K562 (cell line): Measurements from ENCODE around the gene RNASE8. TPM values are rescaled to one million over a fixed set of nuclear protein-coding genes. Genes with fewer than 3 reads are reported as not detected.

ENCODE experiments used
- ATAC-seq: fragments of 200-7000 bp; cut with Tn5 transposase; 3 replicates; pipeline ENCODE4 v1.9.1; 2020; ENCODE audit warnings: moderate library complexity
- BruUV-seq: library from RNA; stranded (reverse); fragments of 400-500 nt; replicated peaks from 2 replicates; lab custom pipeline; 2021; lab: Mats Ljungman, UMichigan
- CTCF ChIA-PET: fragments of 300-600 bp; formaldehyde crosslinking; extraction: SDS; loops from one replicate; lab custom pipeline; 2021; ENCODE audit warnings: low intra/inter-chr PET ratio; lab: Yijun Ruan, JAX
- POLR2A ChIA-PET: fragments of 300-600, 350-650 bp; sonication (Branson Sonifier 250); formaldehyde crosslinking; extraction: SDS; loops from one replicate; lab custom pipeline; 2021; ENCODE audit warnings: antibody characterized with exemption, inconsistent platforms; lab: Yijun Ruan, JAX
- DNase-seq, 4 experiments: peaks; one replicate each; pipeline versions ENCODE4 v3.0.0 to v3.0.0-alpha.2; 2011 to 2018; ENCODE audit warnings: low spot score in 3 of 4, mixed read lengths in 3 of 4; ENCODE audit errors: extremely low read depth in 1 of 4
- FAIRE-seq: peaks from 2 replicates; lab custom pipeline; 2011; peaks lifted over from hg19 to GRCh38; lab: Jason Lieb, UNC
- H2AFZ ChIP-seq: 2 replicates; pipeline ENCODE4 v1.6.0; 2011; ENCODE audit warnings: low read depth, low read length, control low read depth, inconsistent platforms
- H3K27ac ChIP-seq: fragments of 200-600 bp; 3 replicates; pipeline ENCODE4 v1.8.0; 2011; ENCODE audit warnings: low read depth, mild to moderate bottlenecking, control low read depth, inconsistent platforms, low read length, moderate library complexity, mixed read lengths; ENCODE audit errors: extremely low read depth
- H3K27me3 ChIP-seq, 2 experiments: fragments of 300-600 bp in 1 of 2; 2 replicates in 1 of 2; 3 replicates in 1 of 2; pipeline versions ENCODE4 v1.6.0 to v1.8.0; 2011; ENCODE audit warnings: inconsistent platforms in 2 of 2, low read length in 2 of 2, mild to moderate bottlenecking in 1 of 2, mixed read lengths in 1 of 2, moderate library complexity in 1 of 2; ENCODE audit not compliant: control insufficient read depth in 2 of 2, insufficient read depth in 2 of 2
- H3K36me3 ChIP-seq: fragments of 300-600 bp; 3 replicates; pipeline ENCODE4 v1.8.0; 2011; ENCODE audit warnings: mild to moderate bottlenecking, low read length, inconsistent platforms; ENCODE audit not compliant: control insufficient read depth, insufficient read depth
- H3K4me1 ChIP-seq, 2 experiments: fragments of 200-600 bp in 1 of 2; replicated peaks in 1 of 2; 2 replicates in 1 of 2; 3 replicates in 1 of 2; pipeline versions ENCODE4 v1.5.1 to v1.8.0; 2011; ENCODE audit warnings: inconsistent platforms in 2 of 2, low read length in 2 of 2, mild to moderate bottlenecking in 1 of 2, mixed read lengths in 1 of 2, moderate library complexity in 1 of 2; ENCODE audit not compliant: control insufficient read depth in 2 of 2, insufficient read depth in 2 of 2
- H3K4me2 ChIP-seq: 2 replicates; pipeline ENCODE4 v1.6.1; 2011; ENCODE audit warnings: low read length, control low read depth, inconsistent platforms, mixed read lengths; ENCODE audit not compliant: insufficient read depth
- H3K4me3 ChIP-seq: fragments of 200-600 bp; sonication (generic), shearing (Covaris generic); 2 replicates; pipeline ENCODE4 v1.5.1; 2016; ENCODE audit warnings: control low read depth, inconsistent platforms
- H3K79me2 ChIP-seq: fragments of 200-600 bp; 3 replicates; pipeline ENCODE4 v1.8.0; 2011; ENCODE audit warnings: low read length, inconsistent platforms; ENCODE audit not compliant: control insufficient read depth, insufficient read depth
- H3K9ac ChIP-seq, 2 experiments: 2 replicates each; pipeline versions ENCODE4 v1.6.0 to v1.6.1; 2011; ENCODE audit warnings: low read depth in 2 of 2, low read length in 2 of 2, control low read depth in 1 of 2, inconsistent platforms in 1 of 2, mild to moderate bottlenecking in 1 of 2, mixed read lengths in 1 of 2; ENCODE audit not compliant: insufficient read depth in 1 of 2
- H3K9me1 ChIP-seq: one replicate; pipeline ENCODE4 v1.6.0; 2011; ENCODE audit warnings: inconsistent platforms, mild to moderate bottlenecking, low read length, moderate library complexity; ENCODE audit not compliant: control insufficient read depth, insufficient read depth
- H3K9me3 ChIP-seq: replicated peaks from 2 replicates; pipeline ENCODE4 v1.5.1; 2011; ENCODE audit warnings: low read depth, low read length, inconsistent platforms; ENCODE audit not compliant: control insufficient read depth, insufficient read depth
- H4K20me1 ChIP-seq: replicated peaks from 2 replicates; pipeline ENCODE4 v1.6.1; 2011; ENCODE audit warnings: low read length, inconsistent platforms, mixed read lengths; ENCODE audit not compliant: control insufficient read depth, insufficient read depth
- CSDE1 ChIP-seq, 2 experiments: fragments of 450-650 bp; IDR thresholded peaks; 2 replicates each; pipeline ENCODE4 v1.6.1; 2016; ENCODE audit warnings: mild to moderate bottlenecking in 1 of 2
- GATAD2B ChIP-seq: fragments of 450-650 bp; IDR thresholded peaks from 2 replicates; pipeline ENCODE4 v1.6.1; 2017; ENCODE audit warnings: mild to moderate bottlenecking, borderline replicate concordance
- PCBP1 ChIP-seq: fragments of 200-400 bp; formaldehyde crosslinking; IDR thresholded peaks from 2 replicates; pipeline ENCODE4 v1.6.1; 2018; ENCODE audit warnings: mild to moderate bottlenecking, low read depth, low read length; ENCODE audit not compliant: poor library complexity, severe bottlenecking
- TCF3 ChIP-seq: sonication (generic); formaldehyde crosslinking; IDR thresholded peaks from 2 replicates; pipeline ENCODE4 v1.4.0; 2020; ENCODE audit warnings: mild to moderate bottlenecking, missing genetic modification reagents
- ZFP36 ChIP-seq: fragments of 150-350 bp; IDR thresholded peaks from 2 replicates; pipeline ENCODE4 v1.6.1; 2018; ENCODE audit warnings: low read length, low read depth; ENCODE audit not compliant: partially characterized antibody
- WGBS: fragments of 100-300 bp; shearing (Covaris generic); methylation state at CpG from one replicate; pipeline ENCODE4 v1.1.6; 2016; ENCODE audit warnings: low coverage, mixed read lengths; ENCODE audit not compliant: insufficient coverage; ENCODE audit errors: missing lambda C conversion rate; 5-methylcytosine and 5-hydroxymethylcytosine counted together
- in situ Hi-C: fragments of 300-500 bp; cut with MboI; formaldehyde crosslinking; loops from 4 replicates; pipeline ENCODE4 v1.15.0; 2018; ENCODE audit warnings: inconsistent platforms, mixed read lengths
- intact Hi-C: fragments of 100-400 bp; cut with micrococcal nuclease; formaldehyde crosslinking; loops from 2 replicates; pipeline ENCODE4 v1.14.2; 2022
- polyA plus RNA-seq, 8 experiments: library from polyadenylated mRNA; depleted of rRNA in 4 of 8; stranded (reverse) in 5 of 8; unstranded in 3 of 8; fragments of >200 nt; fragmentation: Nextera tagmentation in 2 of 8; fragmentation: Illumina TruSeq in 1 of 8; extraction: Ambion mirVana in 2 of 8; extraction: Trizol in 1 of 8; gene quantifications; 2 replicates each; pipeline versions ENCODE4 v1.2.1 to v1.2.3, GENCODE V29; 2011 to 2014; ENCODE audit warnings: inconsistent platforms in 1 of 8, missing spikeins in 1 of 8
- total RNA-seq, 7 experiments: library from RNA; depleted of rRNA in 6 of 7; stranded (reverse); fragments of >200 nt in 6 of 7; fragmentation: Illumina TruSeq in 2 of 7; extraction: Trizol in 2 of 7; gene quantifications; 2 replicates each; pipeline versions ENCODE4 v1.2.1 to v1.2.3, GENCODE V29; 2011 to 2021; ENCODE audit warnings: low replicate concordance in 1 of 7
- TF ChIP-seq, protein P1 (sequence below): sonication (generic); formaldehyde crosslinking; IDR thresholded peaks from 2 replicates; pipeline ENCODE4 v1.8.1; 2023; ENCODE audit warnings: mild to moderate bottlenecking, missing genetic modification reagents
- TF ChIP-seq, protein P2 (sequence below): sonication (generic); formaldehyde crosslinking; IDR thresholded peaks from 2 replicates; pipeline ENCODE4 v1.8.0; 2022; ENCODE audit warnings: missing genetic modification reagents, mild to moderate bottlenecking, moderate library complexity, borderline replicate concordance
- TF ChIP-seq, protein P3 (sequence below), 2 experiments: fragments of 450-650 bp; formaldehyde crosslinking in 1 of 2; IDR thresholded peaks; 2 replicates each; pipeline versions ENCODE4 v1.4.0 to v1.6.1; 2014 to 2020; ENCODE audit warnings: mild to moderate bottlenecking in 2 of 2, borderline replicate concordance in 1 of 2, low read depth in 1 of 2

RNASE8 gene
- total and polyA plus RNA-seq, 9 of the 15 experiments (the other 6 are each of a cell fraction or from before 2014, with no cell fraction given): not detected

DNA sequence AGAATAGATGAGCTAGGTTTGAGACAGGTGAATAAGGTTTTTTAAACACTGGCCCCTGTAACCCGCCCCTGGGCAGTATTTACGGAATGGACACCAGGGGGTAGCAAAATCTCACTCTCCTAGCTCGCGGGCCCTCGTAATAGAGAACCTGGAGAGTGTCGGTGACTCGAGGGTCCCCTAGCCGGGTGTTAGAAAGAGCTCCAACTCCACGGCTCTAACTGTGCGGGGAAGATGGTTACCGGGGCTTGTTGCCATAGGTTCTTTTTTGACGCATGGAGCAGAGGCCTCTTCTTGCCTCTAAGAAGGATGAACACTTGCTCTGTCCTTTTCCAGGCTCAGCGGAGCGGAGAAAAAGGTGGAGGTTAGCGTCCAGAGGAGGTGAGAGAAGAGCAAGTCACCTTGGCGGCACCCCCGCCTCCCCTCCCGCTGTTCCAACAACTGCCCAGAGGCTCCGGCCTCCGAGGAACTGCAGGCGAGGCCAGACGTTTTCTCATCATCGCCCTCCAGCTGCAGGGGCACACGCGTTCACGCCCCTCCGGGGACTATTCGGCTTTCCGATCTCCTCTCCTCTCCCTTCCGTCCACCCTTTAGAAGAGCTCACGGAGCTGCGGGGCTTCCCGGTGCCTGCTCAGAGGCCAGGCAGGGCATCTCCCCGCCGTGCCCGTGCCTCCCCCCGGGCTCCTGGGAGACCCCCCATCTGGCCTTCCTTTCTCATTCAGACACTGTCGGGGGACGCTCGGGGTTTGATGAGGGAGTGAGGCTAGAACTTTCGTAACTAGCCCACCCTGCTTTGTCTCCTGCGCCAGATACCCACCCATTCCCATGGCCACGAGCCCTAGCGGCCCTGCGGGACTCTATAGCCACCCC lies 11.1 kb downstream of the RNASE8 start:
- in situ Hi-C loops: no loop called here
- TF ChIP-seq, protein P1, sequence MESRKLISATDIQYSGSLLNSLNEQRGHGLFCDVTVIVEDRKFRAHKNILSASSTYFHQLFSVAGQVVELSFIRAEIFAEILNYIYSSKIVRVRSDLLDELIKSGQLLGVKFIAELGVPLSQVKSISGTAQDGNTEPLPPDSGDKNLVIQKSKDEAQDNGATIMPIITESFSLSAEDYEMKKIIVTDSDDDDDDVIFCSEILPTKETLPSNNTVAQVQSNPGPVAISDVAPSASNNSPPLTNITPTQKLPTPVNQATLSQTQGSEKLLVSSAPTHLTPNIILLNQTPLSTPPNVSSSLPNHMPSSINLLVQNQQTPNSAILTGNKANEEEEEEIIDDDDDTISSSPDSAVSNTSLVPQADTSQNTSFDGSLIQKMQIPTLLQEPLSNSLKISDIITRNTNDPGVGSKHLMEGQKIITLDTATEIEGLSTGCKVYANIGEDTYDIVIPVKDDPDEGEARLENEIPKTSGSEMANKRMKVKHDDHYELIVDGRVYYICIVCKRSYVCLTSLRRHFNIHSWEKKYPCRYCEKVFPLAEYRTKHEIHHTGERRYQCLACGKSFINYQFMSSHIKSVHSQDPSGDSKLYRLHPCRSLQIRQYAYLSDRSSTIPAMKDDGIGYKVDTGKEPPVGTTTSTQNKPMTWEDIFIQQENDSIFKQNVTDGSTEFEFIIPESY (CRISPR knock-in tag): 0 out of 2 replicates have a peak, but pooled peaks have one; percentile 16
- TF ChIP-seq, protein P2, sequence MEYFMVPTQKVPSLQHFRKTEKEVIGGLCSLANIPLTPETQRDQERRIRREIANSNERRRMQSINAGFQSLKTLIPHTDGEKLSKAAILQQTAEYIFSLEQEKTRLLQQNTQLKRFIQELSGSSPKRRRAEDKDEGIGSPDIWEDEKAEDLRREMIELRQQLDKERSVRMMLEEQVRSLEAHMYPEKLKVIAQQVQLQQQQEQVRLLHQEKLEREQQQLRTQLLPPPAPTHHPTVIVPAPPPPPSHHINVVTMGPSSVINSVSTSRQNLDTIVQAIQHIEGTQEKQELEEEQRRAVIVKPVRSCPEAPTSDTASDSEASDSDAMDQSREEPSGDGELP (CRISPR knock-in tag): peak; percentile 22; the same call in 1 of the 2 replicates
- TF ChIP-seq CSDE1 (IDR thresholded peaks at IDR 0.05) (no peak), ZFP36 (no peak), TCF3 (CRISPR knock-in tag) (no peak), GATAD2B (no peak), PCBP1 (no peak)
- TF ChIP-seq, protein P3, sequence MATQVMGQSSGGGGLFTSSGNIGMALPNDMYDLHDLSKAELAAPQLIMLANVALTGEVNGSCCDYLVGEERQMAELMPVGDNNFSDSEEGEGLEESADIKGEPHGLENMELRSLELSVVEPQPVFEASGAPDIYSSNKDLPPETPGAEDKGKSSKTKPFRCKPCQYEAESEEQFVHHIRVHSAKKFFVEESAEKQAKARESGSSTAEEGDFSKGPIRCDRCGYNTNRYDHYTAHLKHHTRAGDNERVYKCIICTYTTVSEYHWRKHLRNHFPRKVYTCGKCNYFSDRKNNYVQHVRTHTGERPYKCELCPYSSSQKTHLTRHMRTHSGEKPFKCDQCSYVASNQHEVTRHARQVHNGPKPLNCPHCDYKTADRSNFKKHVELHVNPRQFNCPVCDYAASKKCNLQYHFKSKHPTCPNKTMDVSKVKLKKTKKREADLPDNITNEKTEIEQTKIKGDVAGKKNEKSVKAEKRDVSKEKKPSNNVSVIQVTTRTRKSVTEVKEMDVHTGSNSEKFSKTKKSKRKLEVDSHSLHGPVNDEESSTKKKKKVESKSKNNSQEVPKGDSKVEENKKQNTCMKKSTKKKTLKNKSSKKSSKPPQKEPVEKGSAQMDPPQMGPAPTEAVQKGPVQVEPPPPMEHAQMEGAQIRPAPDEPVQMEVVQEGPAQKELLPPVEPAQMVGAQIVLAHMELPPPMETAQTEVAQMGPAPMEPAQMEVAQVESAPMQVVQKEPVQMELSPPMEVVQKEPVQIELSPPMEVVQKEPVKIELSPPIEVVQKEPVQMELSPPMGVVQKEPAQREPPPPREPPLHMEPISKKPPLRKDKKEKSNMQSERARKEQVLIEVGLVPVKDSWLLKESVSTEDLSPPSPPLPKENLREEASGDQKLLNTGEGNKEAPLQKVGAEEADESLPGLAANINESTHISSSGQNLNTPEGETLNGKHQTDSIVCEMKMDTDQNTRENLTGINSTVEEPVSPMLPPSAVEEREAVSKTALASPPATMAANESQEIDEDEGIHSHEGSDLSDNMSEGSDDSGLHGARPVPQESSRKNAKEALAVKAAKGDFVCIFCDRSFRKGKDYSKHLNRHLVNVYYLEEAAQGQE (IDR thresholded peaks at IDR 0.05; ENCODE audit: borderline replicate concordance): peak; percentile 81
- TF ChIP-seq, protein P3 (CRISPR knock-in tag; IDR thresholded peaks at IDR 0.05; ENCODE audit: low read depth): no peak

More for the DNA sequence above, 11.1 kb downstream of the RNASE8 start:
- H2AFZ ChIP-seq: peak overlapping the region; percentile 80
- no peaks in the 10 kb centered on the region; the same call in 2 of the 3 replicates for H3K79me2 ChIP-seq
- POLR2A ChIA-PET: interaction anchor here (0.6 to 0.8 kb wide), 3 partner anchors 19 to 70 kb away, joined by 3 to 4 read pairs (median 3); partner anchors contain the start of gene SLC39A2
- BruUV-seq: no TSS peak
- H3K9me3 ChIP-seq: no peaks in the 10 kb centered on the region
- H3K4me1 ChIP-seq: peaks cover 2 to 36% of the 10 kb centered on the region in 2 experiments; a peak in 3 of 5 replicates
- DNase-seq (peak; percentile 61 to 75 (median 65)), ATAC-seq (peak; percentile 81), FAIRE-seq (peak; percentile 82)
- WGBS: 10% methylated on average over 26 of the region's 45 CpGs
- H3K9me1 ChIP-seq: no peaks in the 10 kb centered on the region
- no peak overlapping the region for H3K4me3 ChIP-seq
- H3K27me3 ChIP-seq: no peaks in the 10 kb centered on the region
- H3K9ac ChIP-seq: peak overlapping the region in 1 of 2 experiments; percentile 42; a peak in 2 of 4 replicates
- no peaks in the 10 kb centered on the region for H3K36me3 ChIP-seq
- peak overlapping the region; percentile 49 for H3K4me2 ChIP-seq
- intact Hi-C loops: loop anchor here (1.0 kb wide), 2 partner anchors 22 to 36 kb away; no protein-coding TSS in a partner anchor
- no peaks in the 10 kb centered on the region for H4K20me1 ChIP-seq
- no peak overlapping the region for H3K27ac ChIP-seq
- CTCF ChIA-PET: interaction anchor here (0.6 to 4.6 kb wide), 4 partner anchors 24 to 311 kb away, joined by 3 to 54 read pairs (median 10); no protein-coding TSS in a partner anchor
